Measurements from ENCODE around the gene CCL21.

The CCL21 gene

DNA sequence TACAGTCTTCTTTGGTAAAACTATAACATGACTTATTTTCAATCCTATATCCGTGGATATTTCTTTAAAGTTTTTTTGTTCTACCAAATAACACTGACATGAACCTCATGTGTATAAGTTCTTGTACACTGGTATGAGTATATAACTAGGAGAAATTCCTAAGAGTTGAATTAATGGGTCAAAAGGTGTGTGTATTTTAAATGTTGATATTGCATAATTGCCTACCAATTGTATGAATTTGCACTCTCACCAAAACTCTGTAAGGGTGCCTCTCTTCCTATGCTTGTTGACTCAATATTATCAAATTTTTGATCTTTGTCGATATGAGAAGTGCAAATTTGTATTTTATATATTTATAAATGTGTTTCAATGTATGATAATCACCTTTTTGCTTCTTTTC lies 22.9 kb upstream of the CCL21 start (continued):
- TF ChIP-seq, protein P1, sequence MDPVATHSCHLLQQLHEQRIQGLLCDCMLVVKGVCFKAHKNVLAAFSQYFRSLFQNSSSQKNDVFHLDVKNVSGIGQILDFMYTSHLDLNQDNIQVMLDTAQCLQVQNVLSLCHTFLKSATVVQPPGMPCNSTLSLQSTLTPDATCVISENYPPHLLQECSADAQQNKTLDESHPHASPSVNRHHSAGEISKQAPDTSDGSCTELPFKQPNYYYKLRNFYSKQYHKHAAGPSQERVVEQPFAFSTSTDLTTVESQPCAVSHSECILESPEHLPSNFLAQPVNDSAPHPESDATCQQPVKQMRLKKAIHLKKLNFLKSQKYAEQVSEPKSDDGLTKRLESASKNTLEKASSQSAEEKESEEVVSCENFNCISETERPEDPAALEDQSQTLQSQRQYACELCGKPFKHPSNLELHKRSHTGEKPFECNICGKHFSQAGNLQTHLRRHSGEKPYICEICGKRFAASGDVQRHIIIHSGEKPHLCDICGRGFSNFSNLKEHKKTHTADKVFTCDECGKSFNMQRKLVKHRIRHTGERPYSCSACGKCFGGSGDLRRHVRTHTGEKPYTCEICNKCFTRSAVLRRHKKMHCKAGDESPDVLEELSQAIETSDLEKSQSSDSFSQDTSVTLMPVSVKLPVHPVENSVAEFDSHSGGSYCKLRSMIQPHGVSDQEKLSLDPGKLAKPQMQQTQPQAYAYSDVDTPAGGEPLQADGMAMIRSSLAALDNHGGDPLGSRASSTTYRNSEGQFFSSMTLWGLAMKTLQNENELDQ (tag by site-specific recombination; IDR thresholded peaks at IDR 0.05; ENCODE audit: low read depth), result no peak
- TF ChIP-seq, protein P2, sequence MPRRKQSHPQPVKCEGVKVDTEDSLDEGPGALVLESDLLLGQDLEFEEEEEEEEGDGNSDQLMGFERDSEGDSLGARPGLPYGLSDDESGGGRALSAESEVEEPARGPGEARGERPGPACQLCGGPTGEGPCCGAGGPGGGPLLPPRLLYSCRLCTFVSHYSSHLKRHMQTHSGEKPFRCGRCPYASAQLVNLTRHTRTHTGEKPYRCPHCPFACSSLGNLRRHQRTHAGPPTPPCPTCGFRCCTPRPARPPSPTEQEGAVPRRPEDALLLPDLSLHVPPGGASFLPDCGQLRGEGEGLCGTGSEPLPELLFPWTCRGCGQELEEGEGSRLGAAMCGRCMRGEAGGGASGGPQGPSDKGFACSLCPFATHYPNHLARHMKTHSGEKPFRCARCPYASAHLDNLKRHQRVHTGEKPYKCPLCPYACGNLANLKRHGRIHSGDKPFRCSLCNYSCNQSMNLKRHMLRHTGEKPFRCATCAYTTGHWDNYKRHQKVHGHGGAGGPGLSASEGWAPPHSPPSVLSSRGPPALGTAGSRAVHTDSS (tag by site-specific recombination; IDR thresholded peaks at IDR 0.05), result no peak
- TF ChIP-seq KLF9 (tag by site-specific recombination; IDR thresholded peaks at IDR 0.05; ENCODE audit: low read depth) (no peak), ZIC2 (tag by site-specific recombination; IDR thresholded peaks at IDR 0.05) (no peak), ZNF658 (tag by site-specific recombination; IDR thresholded peaks at IDR 0.05) (no peak), ZNF10 (tag by site-specific recombination; IDR thresholded peaks at IDR 0.05) (no peak), ZBTB7A (tag by site-specific recombination; IDR thresholded peaks at IDR 0.05; ENCODE audit: low read depth) (no peak)
- TF ChIP-seq, protein P3, sequence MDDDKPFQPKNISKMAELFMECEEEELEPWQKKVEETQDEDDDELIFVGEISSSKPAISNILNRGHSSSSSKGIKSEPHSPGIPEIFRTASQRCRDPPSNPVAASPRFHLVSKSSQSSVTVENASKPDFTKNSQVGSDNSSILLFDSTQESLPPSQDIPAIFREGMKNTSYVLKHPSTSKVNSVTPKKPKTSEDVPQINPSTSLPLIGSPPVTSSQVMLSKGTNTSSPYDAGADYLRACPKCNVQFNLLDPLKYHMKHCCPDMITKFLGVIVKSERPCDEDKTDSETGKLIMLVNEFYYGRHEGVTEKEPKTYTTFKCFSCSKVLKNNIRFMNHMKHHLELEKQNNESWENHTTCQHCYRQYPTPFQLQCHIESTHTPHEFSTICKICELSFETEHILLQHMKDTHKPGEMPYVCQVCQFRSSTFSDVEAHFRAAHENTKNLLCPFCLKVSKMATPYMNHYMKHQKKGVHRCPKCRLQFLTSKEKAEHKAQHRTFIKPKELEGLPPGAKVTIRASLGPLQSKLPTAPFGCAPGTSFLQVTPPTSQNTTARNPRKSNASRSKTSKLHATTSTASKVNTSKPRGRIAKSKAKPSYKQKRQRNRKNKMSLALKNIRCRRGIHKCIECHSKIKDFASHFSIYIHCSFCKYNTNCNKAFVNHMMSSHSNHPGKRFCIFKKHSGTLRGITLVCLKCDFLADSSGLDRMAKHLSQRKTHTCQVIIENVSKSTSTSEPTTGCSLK (tag by site-specific recombination; IDR thresholded peaks at IDR 0.05), result no peak

DNA sequence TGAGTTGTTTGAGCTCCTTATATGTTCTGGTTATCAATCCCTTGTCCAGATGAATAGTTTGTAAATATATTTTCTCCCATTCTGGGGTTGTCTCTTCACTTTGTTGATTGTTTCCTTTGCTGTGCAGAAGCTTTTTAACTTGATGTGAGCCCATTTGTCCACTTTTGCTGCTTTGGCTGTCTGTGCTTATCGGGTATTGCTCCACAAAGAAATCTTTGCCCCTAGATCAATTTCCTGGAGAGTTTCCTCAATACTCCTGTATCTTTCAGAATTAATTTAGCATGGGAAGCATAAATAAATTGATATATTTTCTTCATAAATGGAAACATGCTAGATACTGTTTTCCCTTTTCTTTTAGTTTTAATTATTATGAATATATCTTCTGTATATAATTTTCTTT lies 22.5 kb upstream of the CCL21 start:
- Histone ChIP-seq H3K36me3 (ENCODE audit: control insufficient read depth in 2 of 2, insufficient read depth in 1 of 2, low read length in 2 of 2) (no peaks in the 10 kb centered on the region), H3K27ac (ENCODE audit: extremely low read depth, low read depth, low read length) (no peak overlapping the region), H3K4me3 (ENCODE audit: low read depth, low read length) (no peak overlapping the region), H3K9me3 (ENCODE audit: control insufficient read depth, insufficient read depth, low read depth, low read length) (no peaks in the 10 kb centered on the region), H3K4me1 (ENCODE audit: control insufficient read depth, insufficient read depth, low read length) (no peaks in the 10 kb centered on the region)
- CTCF ChIA-PET, result interaction anchor here (0.7 to 1.9 kb wide), 3 partner anchors 31 to 787 kb away, joined by 3 to 6 read pairs (median 3); no protein-coding TSS in a partner anchor
- POLR2A ChIA-PET, result no interaction called here
- no peak for TF ChIP-seq ZNF843 (tag by site-specific recombination; IDR thresholded peaks at IDR 0.05)

DNA sequence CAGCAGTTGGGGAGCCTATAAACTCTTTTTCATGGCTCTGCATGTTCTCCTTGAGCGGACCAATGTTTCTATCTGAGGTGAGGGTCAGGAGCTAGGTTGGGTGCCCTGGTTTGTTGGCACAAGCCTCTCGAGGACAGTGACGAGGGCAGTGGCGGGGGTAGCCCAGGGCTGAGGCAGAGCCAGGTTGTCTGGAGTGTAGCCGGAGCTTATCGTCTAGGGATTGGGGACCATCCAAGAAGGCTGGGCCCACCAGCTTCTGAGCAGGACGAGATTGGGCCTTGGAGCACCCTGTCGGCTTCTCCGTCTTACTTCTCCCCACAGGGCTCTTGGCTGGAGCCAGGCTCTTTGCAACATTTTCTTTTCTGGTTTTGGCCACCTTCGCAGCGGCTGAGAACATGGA lies 13.2 kb upstream of the CCL21 start:
- Histone ChIP-seq H3K4me1 (ENCODE audit: control insufficient read depth, insufficient read depth, low read length) (no peaks in the 10 kb centered on the region), H3K9me3 (ENCODE audit: control insufficient read depth, insufficient read depth, low read depth, low read length) (no peaks in the 10 kb centered on the region), H3K27ac (ENCODE audit: extremely low read depth, low read depth, low read length) (no peak overlapping the region), H3K4me3 (ENCODE audit: low read depth, low read length) (no peak overlapping the region), H3K36me3 (ENCODE audit: control insufficient read depth in 2 of 2, insufficient read depth in 1 of 2, low read length in 2 of 2) (no peaks in the 10 kb centered on the region)
- ChIA-PET POLR2A (no interaction called here), CTCF (interaction anchor here (0.6 to 1.4 kb wide), 2 partner anchors 18 to 20 kb away, joined by 4 to 5 read pairs; no protein-coding TSS in a partner anchor)
- TF ChIP-seq SCRT1 (tag by site-specific recombination; IDR thresholded peaks at IDR 0.05; ENCODE audit: borderline replicate concordance) (no peak), ZNF510 (tag by site-specific recombination; IDR thresholded peaks at IDR 0.05; ENCODE audit: insufficient replicate concordance) (no peak), ZNF571 (tag by site-specific recombination; IDR thresholded peaks at IDR 0.05) (no peak), ZNF184 (tag by site-specific recombination; IDR thresholded peaks at IDR 0.05) (no peak), ZNF561 (tag by site-specific recombination; IDR thresholded peaks at IDR 0.05; ENCODE audit: borderline replicate concordance) (no peak), ZFP69B (tag by site-specific recombination; IDR thresholded peaks at IDR 0.05) (no peak)
- TF ChIP-seq, protein P4, sequence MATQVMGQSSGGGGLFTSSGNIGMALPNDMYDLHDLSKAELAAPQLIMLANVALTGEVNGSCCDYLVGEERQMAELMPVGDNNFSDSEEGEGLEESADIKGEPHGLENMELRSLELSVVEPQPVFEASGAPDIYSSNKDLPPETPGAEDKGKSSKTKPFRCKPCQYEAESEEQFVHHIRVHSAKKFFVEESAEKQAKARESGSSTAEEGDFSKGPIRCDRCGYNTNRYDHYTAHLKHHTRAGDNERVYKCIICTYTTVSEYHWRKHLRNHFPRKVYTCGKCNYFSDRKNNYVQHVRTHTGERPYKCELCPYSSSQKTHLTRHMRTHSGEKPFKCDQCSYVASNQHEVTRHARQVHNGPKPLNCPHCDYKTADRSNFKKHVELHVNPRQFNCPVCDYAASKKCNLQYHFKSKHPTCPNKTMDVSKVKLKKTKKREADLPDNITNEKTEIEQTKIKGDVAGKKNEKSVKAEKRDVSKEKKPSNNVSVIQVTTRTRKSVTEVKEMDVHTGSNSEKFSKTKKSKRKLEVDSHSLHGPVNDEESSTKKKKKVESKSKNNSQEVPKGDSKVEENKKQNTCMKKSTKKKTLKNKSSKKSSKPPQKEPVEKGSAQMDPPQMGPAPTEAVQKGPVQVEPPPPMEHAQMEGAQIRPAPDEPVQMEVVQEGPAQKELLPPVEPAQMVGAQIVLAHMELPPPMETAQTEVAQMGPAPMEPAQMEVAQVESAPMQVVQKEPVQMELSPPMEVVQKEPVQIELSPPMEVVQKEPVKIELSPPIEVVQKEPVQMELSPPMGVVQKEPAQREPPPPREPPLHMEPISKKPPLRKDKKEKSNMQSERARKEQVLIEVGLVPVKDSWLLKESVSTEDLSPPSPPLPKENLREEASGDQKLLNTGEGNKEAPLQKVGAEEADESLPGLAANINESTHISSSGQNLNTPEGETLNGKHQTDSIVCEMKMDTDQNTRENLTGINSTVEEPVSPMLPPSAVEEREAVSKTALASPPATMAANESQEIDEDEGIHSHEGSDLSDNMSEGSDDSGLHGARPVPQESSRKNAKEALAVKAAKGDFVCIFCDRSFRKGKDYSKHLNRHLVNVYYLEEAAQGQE (tag by site-specific recombination; IDR thresholded peaks at IDR 0.05), result no peak
- TF ChIP-seq, protein P5, sequence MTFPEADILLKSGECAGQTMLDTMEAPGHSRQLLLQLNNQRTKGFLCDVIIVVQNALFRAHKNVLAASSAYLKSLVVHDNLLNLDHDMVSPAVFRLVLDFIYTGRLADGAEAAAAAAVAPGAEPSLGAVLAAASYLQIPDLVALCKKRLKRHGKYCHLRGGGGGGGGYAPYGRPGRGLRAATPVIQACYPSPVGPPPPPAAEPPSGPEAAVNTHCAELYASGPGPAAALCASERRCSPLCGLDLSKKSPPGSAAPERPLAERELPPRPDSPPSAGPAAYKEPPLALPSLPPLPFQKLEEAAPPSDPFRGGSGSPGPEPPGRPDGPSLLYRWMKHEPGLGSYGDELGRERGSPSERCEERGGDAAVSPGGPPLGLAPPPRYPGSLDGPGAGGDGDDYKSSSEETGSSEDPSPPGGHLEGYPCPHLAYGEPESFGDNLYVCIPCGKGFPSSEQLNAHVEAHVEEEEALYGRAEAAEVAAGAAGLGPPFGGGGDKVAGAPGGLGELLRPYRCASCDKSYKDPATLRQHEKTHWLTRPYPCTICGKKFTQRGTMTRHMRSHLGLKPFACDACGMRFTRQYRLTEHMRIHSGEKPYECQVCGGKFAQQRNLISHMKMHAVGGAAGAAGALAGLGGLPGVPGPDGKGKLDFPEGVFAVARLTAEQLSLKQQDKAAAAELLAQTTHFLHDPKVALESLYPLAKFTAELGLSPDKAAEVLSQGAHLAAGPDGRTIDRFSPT (tag by site-specific recombination; IDR thresholded peaks at IDR 0.05), result no peak
- TF ChIP-seq, protein P6, sequence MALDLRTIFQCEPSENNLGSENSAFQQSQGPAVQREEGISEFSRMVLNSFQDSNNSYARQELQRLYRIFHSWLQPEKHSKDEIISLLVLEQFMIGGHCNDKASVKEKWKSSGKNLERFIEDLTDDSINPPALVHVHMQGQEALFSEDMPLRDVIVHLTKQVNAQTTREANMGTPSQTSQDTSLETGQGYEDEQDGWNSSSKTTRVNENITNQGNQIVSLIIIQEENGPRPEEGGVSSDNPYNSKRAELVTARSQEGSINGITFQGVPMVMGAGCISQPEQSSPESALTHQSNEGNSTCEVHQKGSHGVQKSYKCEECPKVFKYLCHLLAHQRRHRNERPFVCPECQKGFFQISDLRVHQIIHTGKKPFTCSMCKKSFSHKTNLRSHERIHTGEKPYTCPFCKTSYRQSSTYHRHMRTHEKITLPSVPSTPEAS (tag by site-specific recombination; IDR thresholded peaks at IDR 0.05), result no peak
- TF ChIP-seq, protein P7, sequence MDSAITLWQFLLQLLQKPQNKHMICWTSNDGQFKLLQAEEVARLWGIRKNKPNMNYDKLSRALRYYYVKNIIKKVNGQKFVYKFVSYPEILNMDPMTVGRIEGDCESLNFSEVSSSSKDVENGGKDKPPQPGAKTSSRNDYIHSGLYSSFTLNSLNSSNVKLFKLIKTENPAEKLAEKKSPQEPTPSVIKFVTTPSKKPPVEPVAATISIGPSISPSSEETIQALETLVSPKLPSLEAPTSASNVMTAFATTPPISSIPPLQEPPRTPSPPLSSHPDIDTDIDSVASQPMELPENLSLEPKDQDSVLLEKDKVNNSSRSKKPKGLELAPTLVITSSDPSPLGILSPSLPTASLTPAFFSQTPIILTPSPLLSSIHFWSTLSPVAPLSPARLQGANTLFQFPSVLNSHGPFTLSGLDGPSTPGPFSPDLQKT (IDR thresholded peaks at IDR 0.05; ENCODE audit: borderline replicate concordance, low read depth, low read length), result no peak
